Measurements from ENCODE around the gene SERP2.

GRCh38 chr13:44397766-44398223 is 24.2 kb downstream of the SERP2 start:
- no peak for TF ChIP-seq POLR2A (IDR thresholded peaks at IDR 0.05; ENCODE audit: low read depth)
- TF ChIP-seq, protein P1, sequence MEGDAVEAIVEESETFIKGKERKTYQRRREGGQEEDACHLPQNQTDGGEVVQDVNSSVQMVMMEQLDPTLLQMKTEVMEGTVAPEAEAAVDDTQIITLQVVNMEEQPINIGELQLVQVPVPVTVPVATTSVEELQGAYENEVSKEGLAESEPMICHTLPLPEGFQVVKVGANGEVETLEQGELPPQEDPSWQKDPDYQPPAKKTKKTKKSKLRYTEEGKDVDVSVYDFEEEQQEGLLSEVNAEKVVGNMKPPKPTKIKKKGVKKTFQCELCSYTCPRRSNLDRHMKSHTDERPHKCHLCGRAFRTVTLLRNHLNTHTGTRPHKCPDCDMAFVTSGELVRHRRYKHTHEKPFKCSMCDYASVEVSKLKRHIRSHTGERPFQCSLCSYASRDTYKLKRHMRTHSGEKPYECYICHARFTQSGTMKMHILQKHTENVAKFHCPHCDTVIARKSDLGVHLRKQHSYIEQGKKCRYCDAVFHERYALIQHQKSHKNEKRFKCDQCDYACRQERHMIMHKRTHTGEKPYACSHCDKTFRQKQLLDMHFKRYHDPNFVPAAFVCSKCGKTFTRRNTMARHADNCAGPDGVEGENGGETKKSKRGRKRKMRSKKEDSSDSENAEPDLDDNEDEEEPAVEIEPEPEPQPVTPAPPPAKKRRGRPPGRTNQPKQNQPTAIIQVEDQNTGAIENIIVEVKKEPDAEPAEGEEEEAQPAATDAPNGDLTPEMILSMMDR (IDR thresholded peaks at IDR 0.05): no peak

All from esophagus muscularis mucosa (tissue), 3 donors.